GM10266 (cell line): Measurements from ENCODE around the gene CEP170B.
"Not testable (repeated sequence)": the region's sequence is repeated elsewhere in the genome, so short reads cannot be mapped to it uniquely, and the experiment has no call there.

ENCODE experiments used
- DNase-seq: peaks from one replicate; pipeline ENCODE4 v3.0.0; 2012; ENCODE audit errors: extremely low spot score
- CTCF ChIP-seq: IDR thresholded peaks from 2 replicates; pipeline ENCODE4 v1.5.1; 2012; ENCODE audit warnings: mild to moderate bottlenecking, low read depth; ENCODE audit not compliant: control insufficient read depth, insufficient read depth; ENCODE audit errors: missing control alignments

Gene CEP170B

GRCh38 chr14:104882325-104882973 lies 17.4 kb downstream of the CEP170B start:
- no peak for DNase-seq
- TF ChIP-seq CTCF, result no peak

GRCh38 chr14:104882991-104883660 lies 18.1 kb downstream of the CEP170B start:
- DNase-seq, result no peak
- no peak for TF ChIP-seq CTCF

GRCh38 chr14:104883681-104884361 lies 18.8 kb downstream of the CEP170B start:
- no peak for TF ChIP-seq CTCF
- DNase-seq, result no peak

GRCh38 chr14:104884381-104884780 lies 19.3 kb downstream of the CEP170B start:
- DNase-seq, result not testable (repeated sequence)

- no peak for TF ChIP-seq CTCF
- no peak for DNase-seq
Observed at GRCh38 chr14:104885031-104885972, 20.2 kb downstream of the CEP170B start.

- no peak for DNase-seq
- no peak for TF ChIP-seq CTCF
Observed at GRCh38 chr14:104885973-104886689, 21.1 kb downstream of the CEP170B start.
